ENCODE measurements around the gene WWOX.
"Not testable (repeated sequence)": the region's sequence is repeated elsewhere in the genome, so short reads cannot be mapped to it uniquely, and the experiment has no call there.

Gene WWOX

DNA sequence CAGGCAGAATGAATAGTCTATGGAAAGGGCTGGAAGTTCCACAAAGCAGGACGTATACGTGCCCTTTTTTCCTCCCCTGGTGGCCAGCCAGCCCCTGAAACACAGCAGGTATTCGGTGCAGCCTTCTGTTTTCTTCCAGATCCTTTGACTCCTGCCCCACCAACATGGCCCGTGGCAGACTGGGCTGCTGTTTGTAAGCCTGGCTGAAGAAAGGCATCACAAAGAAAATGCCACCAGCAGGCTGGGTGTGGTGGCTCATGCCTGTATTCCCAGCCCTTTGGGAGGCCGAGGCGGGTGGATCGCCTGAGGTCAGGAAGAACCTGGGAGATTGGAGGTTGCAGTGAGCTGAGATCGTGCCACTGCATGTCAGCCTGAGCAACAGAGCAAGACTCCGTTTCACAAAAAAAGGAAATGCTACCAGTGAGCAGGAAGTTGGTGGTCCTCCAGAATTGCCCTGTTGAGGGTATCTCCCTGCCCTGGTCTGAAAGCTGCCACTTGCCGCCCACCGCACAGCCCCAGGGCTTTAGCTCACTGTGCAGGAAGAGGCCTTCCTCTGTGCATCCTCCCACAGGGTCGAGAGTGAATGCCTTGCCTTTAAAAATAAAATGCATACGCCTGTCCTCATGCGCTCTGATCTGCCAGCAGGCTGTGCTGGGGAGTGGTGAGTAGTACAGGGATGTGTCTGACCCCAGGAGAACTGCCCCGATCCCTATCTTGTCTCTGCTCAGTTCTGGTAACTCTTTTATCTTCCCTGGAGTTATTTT is 913.4 kb downstream of the WWOX start:
- DNase-seq (ENCODE audit: low read depth, low spot score): no peak

DNA sequence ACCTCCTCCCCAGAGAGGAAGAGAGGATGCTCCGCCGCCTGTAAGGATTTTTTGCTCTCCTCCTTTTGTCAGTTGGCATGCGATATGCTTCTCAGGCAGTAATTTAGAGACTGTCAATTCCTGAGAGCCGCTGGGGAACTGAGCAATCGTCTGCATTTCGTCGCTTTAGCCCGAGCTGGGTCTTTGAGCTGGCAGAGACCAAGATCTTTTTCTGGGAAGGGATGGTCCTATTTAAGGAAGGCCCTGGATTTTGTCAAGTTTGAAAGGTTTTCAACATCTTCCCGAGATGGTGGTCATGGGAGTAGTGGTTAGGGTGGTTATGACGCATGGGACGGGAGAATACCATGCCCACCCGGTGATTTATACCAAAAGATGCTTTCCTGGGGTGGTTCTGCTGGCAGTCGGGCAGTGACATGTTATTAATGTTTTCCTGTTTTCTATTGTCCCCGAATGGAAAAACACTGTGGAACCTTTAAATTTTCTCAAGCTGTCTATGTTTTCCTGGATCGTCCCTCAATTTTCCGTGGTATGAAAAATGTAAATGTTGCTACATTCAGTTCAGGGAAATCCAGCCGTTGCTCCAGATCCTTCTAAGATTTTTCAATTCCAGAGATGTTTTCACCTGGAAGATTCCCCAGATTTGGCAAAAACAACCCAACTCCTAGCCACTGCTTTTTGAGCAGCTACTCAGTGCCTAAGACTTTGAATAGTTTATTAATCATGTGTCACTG is 914.6 kb downstream of the WWOX start:
- DNase-seq (ENCODE audit: low read depth, low spot score): no peak

DNA sequence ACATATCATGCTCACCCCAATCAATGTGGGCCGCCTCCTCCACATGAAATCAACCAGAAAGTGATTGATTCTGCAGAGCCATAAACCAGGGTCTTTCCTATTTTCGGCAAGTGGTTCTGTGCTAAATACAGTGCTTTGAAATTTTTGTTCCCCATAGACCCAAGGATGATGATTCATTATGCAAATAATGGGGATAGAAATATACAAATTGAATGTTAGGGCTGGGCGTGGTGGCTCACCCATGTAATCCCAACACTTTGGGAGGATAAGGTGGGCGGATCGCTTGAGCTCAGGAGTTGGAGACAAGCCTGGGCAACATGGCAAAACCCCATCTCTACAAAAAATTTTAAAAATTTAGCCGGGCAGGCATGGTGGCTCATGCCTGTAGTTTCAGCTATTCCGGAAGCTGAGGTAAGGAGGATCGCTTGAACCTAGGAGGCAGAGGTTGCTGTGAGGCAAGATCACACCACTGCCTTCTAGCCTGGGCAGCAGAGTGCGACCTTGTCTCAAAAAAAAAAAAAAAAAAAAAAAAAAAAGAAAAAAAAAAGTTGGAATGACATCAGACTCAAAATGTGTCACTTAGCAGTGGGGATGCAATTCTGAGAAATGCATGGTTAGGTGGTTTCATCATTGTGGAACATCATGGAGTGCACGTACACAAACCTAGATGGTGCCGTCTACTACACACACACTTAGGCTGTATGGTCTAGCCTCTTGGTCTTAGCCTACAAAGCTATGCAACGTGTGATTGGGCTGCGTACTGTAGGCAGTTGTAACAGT is 919.4 kb downstream of the WWOX start:
- no peak for DNase-seq (ENCODE audit: low read depth, low spot score)

DNA sequence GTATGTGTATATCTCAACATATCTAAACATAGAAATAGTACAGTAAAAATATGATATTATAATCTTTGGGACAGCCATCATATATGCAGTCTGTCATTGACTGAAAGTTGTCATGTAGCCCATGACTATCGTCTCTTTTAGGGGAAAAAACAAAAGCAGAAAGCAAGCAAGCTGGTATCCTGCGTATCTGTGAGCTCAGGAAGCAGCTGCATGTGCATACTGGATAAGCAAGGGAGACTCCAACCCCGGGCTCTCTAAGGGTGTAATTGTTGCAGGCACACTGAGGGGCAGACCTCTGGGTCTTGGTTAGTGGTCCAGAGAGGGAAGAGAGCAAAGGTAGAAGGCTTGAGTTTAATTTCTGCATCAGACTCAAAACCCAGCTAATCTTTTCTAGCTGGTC is 920.0 kb downstream of the WWOX start:
- DNase-seq (ENCODE audit: low read depth, low spot score): no peak

DNA sequence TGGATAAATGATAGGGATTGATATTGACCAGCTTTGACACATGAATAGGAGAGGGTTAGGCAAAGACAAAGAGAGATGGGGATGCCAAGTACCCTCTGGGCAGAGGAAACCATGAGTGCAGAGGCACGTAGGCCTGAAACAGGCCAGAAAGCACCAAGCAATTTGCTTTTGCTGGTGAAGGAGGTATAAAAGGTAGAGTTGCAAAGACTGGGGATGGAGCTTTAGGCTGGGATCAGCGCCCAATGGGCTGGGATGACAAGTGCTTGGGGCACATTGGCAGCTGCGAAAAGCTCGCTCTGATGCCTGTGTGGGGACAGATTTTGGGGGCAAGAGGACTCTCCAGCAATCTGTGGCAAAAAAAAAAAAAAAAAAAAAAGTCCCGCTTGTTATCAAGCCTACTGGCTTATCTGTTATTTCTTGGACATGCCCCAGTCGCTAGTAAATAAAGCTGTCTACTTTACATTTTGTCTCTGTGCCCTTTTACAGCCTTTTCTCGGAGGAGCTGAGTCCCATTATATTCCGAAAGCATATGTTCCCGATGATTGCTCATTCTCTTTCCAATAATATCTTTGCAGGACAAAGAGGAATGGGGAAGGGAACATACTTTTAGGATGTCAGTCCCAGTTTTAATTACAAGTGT is 922.7 kb downstream of the WWOX start:
- DNase-seq (ENCODE audit: low read depth, low spot score): no peak

DNA sequence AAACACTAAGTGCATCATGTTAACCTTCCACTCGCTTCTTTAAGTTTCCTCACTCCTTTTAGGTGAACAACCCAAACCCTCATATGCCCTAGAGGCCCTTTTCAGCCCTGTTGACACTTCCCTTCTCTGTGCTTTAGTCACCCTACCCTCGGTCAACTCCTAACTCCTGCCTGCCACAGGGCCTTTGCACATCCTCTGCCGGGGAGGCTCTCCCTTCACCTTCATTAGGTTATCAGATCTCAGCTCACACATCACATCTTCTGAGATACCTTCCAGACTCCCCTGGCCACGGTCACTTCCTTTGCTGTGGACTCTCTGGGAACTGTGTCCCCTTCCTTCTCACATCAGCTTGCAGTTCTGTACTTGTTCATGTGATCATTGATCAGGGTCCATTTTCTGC is 926.7 kb downstream of the WWOX start:
- DNase-seq (ENCODE audit: low read depth, low spot score): no peak

DNA sequence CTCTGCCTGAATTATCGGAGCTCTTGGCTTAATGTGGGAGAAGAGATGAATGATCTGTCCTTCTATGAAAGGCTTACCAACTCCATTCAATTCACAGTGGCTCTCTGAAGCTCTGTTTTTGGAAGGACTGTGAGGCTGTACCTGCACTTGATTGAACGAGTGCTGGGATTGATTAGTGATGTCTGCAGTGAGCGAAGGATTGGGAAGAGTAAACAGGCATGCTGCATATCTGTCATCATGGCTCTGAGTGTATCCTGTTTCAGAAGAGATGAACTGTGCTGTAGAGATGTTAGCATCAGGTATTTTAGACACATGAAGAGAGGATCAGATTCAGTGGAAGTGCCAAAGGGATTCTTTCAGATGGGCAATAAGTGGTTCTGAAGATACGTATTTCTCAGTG is 937.1 kb downstream of the WWOX start:
- no peak for DNase-seq (ENCODE audit: low read depth, low spot score)

DNA sequence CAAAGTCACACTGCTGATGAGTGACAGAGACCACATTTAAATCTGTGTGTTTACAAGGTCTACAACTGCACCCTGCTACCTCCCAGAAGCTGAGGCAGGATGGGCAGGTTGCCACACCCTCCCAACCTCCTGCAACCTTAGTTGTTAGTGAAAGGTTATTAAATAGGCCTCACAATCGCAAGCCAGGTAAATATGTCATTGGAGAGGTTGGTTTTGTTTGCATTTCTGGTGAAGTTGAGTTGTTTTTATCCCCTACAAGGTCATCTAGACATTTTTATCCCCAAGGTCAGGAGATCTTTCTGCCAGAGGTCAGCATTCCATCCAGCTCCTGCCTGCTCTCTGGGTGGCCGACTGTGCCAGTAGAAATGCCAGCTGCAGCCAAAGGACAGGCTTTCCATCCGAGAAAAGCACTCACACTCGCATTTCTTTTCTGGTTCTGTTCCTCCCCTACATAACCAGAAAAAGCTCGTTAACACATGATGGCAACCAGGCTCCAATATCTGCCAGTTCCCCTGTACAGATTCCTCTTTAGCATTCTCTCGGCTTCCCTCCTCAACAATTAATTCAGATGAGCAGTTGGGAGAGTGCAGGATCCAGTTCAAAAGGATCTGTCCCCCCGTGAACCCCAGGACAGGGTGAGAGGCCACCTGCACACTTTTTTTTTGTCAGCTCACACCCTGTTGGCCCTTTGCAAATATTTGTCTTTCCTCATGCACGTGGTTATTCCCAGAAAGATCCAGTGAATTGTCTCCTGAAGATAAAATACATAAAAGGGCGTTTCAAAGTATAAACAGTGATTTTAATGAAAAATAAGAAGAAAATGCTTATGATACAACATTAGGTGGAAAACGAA is 938.3 kb downstream of the WWOX start:
- DNase-seq (ENCODE audit: low read depth, low spot score): no peak

DNA sequence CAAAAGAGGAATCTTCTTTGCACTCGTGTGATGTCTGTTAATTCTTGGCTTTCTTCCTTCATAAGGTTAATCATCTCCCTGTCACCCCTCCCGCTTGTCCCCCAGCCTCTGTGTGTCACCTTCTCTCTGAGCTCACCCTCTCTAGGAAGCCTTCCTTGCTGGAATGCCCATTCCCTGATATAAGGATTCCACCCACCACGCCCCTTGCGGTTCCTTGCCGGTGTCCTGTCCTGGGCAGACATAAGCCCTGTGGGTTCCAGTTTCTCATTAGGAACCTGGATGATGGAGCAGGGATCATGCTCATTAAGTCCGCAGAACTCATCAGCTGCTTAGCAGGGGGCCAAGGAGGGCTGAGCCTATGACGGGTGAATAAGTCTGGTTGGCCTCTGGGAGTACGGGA is 941.8 kb downstream of the WWOX start:
- no peak for DNase-seq (ENCODE audit: low read depth, low spot score)

DNA sequence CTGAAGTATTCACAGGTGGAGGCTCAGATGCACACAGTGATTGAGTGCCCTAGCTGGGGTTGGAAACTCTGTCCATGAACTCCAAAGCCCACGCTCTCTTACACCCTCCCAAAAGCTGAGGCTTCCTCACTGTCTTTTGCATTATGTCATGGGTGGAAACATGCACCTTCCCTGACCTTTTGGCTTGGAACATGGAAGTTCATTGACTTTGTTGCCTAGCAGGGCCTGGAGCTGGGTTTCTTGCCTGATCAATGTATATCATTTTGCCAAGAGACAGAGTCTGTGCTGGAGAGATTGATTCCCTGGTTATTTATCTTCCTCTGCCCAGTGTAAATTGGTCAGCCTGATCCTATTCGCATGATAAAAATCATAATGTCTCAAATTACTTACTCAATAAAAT is 942.7 kb downstream of the WWOX start:
- DNase-seq (ENCODE audit: low read depth, low spot score): no peak

DNA sequence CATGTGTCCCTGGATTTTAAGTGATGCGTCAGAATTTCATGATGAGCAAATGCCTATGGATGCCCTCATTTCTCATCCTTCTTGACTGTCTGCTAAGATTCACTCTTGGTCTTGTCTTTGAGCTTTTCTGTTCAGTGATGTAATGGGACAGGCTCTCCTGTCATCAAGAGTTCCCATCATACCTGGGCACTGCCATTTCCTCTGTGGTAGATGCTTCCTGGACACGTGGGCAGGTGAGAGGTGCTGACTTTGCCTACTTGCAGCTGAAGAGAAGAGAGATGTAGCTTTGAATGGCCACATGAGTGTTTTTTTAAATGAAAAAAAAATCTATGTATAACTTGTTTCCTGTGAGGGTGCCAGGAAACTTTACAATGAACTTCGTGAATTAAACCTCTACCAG is 943.4 kb downstream of the WWOX start:
- no peak for DNase-seq (ENCODE audit: low read depth, low spot score)

DNA sequence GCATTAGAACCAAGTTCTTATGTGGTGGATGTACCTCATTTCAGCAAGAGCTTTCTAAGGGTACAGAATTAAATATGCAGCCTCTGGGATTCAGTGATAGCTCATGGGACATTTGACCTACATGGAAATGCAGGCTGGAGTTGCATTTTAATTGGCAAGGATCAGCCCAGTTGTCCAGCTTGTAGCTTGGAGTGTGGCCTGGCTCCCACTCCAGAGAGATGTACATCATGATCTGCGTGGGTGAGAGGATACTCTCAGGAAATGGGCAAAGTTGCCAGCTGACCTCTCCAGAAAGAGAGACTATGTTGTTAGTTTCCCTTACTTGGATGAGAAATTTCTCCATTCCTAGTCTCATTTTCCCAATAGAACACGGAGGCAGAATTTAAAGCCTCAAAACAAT is 945.7 kb downstream of the WWOX start:
- no peak for DNase-seq (ENCODE audit: low read depth, low spot score)

DNA sequence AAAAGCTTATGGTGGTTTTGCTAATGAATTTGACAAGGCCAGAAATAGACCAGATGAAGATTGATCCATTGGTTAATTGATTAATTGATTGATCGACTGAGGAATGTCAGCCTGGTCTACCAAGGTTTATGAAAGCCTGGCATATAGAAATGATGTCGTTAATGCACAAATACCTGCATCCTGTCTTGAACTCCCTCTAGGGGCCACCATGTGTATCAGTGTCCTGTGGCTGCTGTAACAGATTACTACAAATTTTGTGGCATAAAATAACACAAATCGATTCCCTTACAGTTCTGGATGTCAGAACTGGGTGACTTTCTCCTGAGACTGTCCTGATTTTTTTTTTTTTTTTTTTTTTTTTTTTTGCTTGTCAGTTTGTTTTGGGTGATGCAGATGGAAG is 947.9 kb downstream of the WWOX start:
- DNase-seq (ENCODE audit: low read depth, low spot score): no peak

DNA sequence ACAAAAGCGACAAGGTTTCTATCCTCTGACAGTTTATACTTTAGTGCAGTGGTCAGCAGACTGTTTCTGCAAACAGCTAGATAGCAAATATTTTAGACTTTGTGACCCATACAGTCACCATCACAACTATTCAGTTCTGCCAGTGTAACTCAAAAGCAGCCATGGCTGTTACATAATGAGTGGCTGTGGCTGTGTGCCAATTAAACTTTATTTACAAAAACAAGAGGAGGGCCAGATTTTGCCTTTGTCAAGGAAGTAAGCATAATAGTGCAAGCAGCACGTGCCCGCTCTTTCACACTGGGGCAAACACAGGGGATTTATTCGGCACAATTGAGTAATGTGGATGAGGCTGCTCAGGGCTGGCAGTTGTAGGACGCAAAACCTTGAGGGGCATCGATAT is 949.6 kb downstream of the WWOX start:
- no peak for DNase-seq (ENCODE audit: low read depth, low spot score)

DNA sequence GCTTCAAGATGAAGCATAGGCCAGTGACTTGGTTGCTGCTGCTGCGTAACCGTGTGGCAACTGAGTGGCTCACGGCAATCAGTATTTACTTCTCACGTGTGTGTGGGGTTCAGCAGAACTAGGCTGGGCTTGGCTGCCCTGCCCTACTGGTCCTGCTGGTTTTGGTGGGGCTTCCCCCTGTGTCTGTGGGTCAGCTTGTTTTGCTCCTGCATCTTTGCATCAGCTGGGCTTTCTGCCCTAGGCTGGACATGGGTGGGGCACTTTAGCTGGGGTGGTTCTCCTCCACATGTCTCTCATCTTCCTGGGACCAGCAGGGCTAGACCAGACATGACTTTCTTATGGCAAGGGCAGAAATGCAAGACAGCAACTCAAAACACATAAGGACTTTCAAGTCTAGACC is 950.6 kb downstream of the WWOX start:
- no peak for DNase-seq (ENCODE audit: low read depth, low spot score)

DNA sequence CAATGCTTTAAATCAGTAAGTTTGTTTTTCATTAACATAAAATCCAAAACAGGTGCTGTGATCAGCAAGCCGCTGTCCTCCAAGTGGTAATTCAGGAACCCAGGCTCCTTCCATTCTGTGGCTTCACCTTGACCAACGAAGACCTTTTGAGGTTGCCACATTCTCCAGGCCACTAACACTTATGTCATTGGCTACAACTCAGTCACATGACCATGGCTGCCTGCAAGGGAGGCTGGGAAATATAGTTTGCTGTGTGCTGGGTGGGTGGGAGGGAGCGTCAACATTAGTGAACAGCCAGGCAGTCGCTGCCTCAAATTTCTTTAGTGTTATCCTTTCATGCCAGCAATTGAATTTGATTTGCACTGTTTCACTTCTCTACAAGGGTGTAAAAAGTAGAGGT is 951.9 kb downstream of the WWOX start:
- no peak for DNase-seq (ENCODE audit: low read depth, low spot score)

DNA sequence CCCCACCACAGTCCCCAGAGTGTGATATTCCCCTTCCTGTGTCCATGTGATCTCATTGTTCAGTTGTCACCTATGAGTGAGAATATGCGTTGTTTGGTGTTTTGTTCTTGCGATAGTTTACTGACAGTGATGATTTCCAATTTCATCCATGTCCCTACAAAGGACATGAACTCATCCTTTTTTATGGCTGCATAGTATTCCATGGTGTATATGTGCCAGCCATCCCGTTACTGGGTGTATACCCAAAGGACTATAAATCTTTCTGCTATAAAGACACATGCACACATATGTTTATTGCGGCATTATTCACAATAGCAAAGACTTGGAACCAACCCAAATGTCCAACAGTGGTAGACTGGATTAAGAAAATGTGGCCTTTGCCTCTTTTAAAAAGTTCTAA is 952.7 kb downstream of the WWOX start:
- not testable (repeated sequence) for DNase-seq (ENCODE audit: low read depth, low spot score)

DNA sequence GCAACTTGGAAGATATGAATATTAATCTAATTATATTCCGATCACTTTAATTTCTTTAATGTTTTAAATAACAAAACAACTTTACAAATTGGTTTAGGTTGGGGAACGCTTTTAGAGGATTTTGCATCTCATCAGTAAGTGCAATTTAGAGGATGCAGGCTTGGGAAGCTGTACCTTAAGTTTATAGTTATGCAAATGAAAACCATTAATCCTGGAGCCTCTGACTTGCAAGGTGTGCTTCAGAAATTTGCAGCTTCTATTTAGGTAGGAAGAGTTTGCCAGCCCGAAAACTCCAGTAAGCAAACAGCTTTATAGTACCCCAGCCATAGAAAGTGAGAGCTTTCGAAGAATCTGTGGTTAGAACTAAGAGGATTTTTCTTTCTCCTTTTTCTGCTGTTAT is 954.1 kb downstream of the WWOX start:
- DNase-seq (ENCODE audit: low read depth, low spot score): no peak

DNA sequence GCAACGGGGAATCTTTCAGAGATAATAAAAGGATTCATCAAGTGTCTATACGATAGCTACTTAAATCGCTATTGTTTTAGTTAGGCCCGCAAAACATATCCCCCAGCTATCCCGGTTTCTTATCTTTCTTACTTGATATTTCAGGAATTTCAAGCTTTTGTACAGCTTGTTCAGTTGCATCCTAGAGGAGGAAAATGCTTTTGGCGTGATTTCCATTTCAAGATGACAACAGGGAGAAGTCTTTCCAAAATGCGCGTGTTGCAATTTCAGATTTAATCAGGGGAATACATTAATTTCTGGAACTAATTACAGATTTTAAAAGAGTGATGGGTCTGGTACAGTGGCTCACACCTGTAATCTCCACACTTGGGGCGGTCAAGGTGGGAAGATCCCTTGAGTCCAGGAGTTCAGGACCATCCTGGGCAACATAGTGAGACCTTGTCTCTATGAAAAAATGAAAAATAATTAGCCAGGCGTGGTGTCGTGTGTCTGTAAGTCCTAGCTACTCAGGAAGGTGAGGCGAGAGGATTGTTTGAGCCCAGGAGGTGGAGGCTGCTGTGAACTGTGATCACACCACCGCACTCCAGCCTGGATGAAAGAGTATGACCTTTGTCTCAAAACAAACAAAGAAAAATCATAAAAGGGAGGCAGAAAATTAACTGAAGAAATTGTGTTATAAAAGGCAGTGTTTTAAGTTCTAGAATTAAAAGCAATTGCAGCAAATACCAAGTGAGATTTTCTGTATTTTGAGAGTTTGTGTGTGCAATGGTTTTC is 954.9 kb downstream of the WWOX start:
- no peak for DNase-seq (ENCODE audit: low read depth, low spot score)

DNA sequence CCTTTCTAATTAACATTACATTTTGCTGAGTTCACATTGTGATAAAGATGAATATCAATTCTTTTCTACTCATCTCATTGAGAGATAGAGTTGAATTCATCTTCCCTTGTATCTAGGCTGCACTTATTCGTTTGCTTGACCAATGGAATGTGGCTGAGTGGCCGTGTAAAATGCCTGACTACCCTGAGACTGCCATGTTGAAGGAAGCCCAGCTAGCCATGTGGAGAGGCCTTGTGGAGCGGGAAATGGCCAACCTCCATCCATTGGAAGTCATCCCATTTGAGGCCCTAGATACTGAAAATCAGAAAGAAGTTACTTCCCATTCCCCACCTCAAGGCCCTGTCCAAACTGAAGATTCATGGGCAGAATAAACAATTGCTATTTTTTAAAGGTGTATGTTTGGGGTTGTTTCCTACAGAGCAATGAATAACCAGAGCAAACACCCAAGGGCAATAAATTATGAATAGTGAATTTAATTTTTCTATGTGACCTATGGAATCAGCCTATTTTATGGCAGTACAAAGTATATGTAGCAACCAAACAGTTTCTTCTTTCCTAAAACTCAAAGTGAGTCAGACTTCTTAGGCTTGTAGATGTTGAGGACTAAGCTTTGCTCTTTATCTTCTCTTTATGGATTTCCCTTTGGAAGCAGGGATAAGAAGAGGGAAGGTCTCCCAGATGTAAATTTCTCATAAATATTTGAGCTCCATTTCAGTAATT is 956.0 kb downstream of the WWOX start:
- no peak for DNase-seq (ENCODE audit: low read depth, low spot score)
